ENCODE measurements around the gene TMC2. TPM values are rescaled to one million over a fixed set of nuclear protein-coding genes. Genes with fewer than 3 reads are reported as not detected.
A peak's percentile ranks its signal among the peaks of the same experiment; 100 is the strongest.

The TMC2 gene
- total RNA-seq, 1 donor from 2014 or later, result not detected

- no peak for DNase-seq (ENCODE audit: low read depth)
- H3K4me3 ChIP-seq (ENCODE audit: low read depth, low read length), result no peak overlapping the region
- H3K27me3 ChIP-seq (ENCODE audit: control insufficient read depth, insufficient read depth, low read length), result no peaks in the 10 kb centered on the region
- no peaks in the 10 kb centered on the region for H3K36me3 ChIP-seq (ENCODE audit: control insufficient read depth, insufficient read depth, low read length)
- no peak for TF ChIP-seq CTCF (IDR thresholded peaks at IDR 0.05; ENCODE audit: insufficient read depth, low read length, poor library complexity, severe bottlenecking)
Measured at GRCh38 chr20:2617099-2617714, 80.8 kb downstream of the TMC2 start.

GRCh38 chr20:2618815-2619214 is 82.4 kb downstream of the TMC2 start:
- H3K27me3 ChIP-seq (ENCODE audit: control insufficient read depth, insufficient read depth, low read length), result no peaks in the 10 kb centered on the region
- TF ChIP-seq CTCF (IDR thresholded peaks at IDR 0.05; ENCODE audit: insufficient read depth, low read length, poor library complexity, severe bottlenecking), result no peak
- DNase-seq (ENCODE audit: low read depth), result no peak
- no peak overlapping the region for H3K4me3 ChIP-seq (ENCODE audit: low read depth, low read length)
- no peaks in the 10 kb centered on the region for H3K36me3 ChIP-seq (ENCODE audit: control insufficient read depth, insufficient read depth, low read length)

- Histone ChIP-seq H3K27me3 (ENCODE audit: control insufficient read depth, insufficient read depth, low read length) (no peaks in the 10 kb centered on the region), H3K36me3 (ENCODE audit: control insufficient read depth, insufficient read depth, low read length) (no peaks in the 10 kb centered on the region), H3K4me3 (ENCODE audit: low read depth, low read length) (no peak overlapping the region)
- TF ChIP-seq CTCF (IDR thresholded peaks at IDR 0.05; ENCODE audit: insufficient read depth, low read length, poor library complexity, severe bottlenecking), result no peak
- DNase-seq (ENCODE audit: low read depth), result no peak
Measured at GRCh38 chr20:2619337-2619736, 83.0 kb downstream of the TMC2 start.

GRCh38 chr20:2619961-2620595 is 83.7 kb downstream of the TMC2 start:
- H3K27me3 ChIP-seq (ENCODE audit: control insufficient read depth, insufficient read depth, low read length), result no peaks in the 10 kb centered on the region
- H3K36me3 ChIP-seq (ENCODE audit: control insufficient read depth, insufficient read depth, low read length), result no peaks in the 10 kb centered on the region
- no peak overlapping the region for H3K4me3 ChIP-seq (ENCODE audit: low read depth, low read length)
- DNase-seq (ENCODE audit: low read depth), result peak; percentile 12
- TF ChIP-seq CTCF (IDR thresholded peaks at IDR 0.05; ENCODE audit: insufficient read depth, low read length, poor library complexity, severe bottlenecking), result no peak

GRCh38 chr20:2624190-2624589 is 87.8 kb downstream of the TMC2 start:
- H3K36me3 ChIP-seq (ENCODE audit: control insufficient read depth, insufficient read depth, low read length), result no peaks in the 10 kb centered on the region
- TF ChIP-seq CTCF (IDR thresholded peaks at IDR 0.05; ENCODE audit: insufficient read depth, low read length, poor library complexity, severe bottlenecking), result no peak
- no peak for DNase-seq (ENCODE audit: low read depth)
- no peak overlapping the region for H3K4me3 ChIP-seq (ENCODE audit: low read depth, low read length)
- no peaks in the 10 kb centered on the region for H3K27me3 ChIP-seq (ENCODE audit: control insufficient read depth, insufficient read depth, low read length)

- no peak for TF ChIP-seq CTCF (IDR thresholded peaks at IDR 0.05; ENCODE audit: insufficient read depth, low read length, poor library complexity, severe bottlenecking)
Measured at GRCh38 chr20:2625062-2625461, 88.7 kb downstream of the TMC2 start.

More at GRCh38 chr20:2625062-2625461, 88.7 kb downstream of the TMC2 start:
- no peaks in the 10 kb centered on the region for H3K36me3 ChIP-seq (ENCODE audit: control insufficient read depth, insufficient read depth, low read length)
- no peaks in the 10 kb centered on the region for H3K27me3 ChIP-seq (ENCODE audit: control insufficient read depth, insufficient read depth, low read length)
- H3K4me3 ChIP-seq (ENCODE audit: low read depth, low read length), result no peak overlapping the region
- DNase-seq (ENCODE audit: low read depth), result no peak
